Mesenchymal stem cell (in vitro differentiated cells and primary cell): ENCODE measurements around the gene ZBTB12.

Experiments
- DNase-seq: peaks from one replicate; pipeline ENCODE4 v3.0.0-alpha.2; 2013
- H2AFZ ChIP-seq: one replicate; pipeline ENCODE4 v1.6.1; 2013; ENCODE audit warnings: low read depth, mild to moderate bottlenecking, control low read depth, inconsistent platforms, low read length, moderate library complexity
- H2AK5ac ChIP-seq: 2 replicates; pipeline ENCODE4 v1.6.1; 2013; ENCODE audit warnings: low read length, moderate library complexity, mild to moderate bottlenecking, inconsistent platforms; ENCODE audit not compliant: severe bottlenecking
- H2BK120ac ChIP-seq: one replicate; pipeline ENCODE4 v1.6.1; 2013; ENCODE audit warnings: low read depth, mild to moderate bottlenecking, inconsistent platforms, low read length, moderate library complexity
- H2BK12ac ChIP-seq, 2 experiments: one replicate each; pipeline ENCODE4 v1.6.1; 2013; ENCODE audit warnings: inconsistent platforms in 2 of 2, low read length in 2 of 2, mild to moderate bottlenecking in 2 of 2, moderate library complexity in 2 of 2, control low read depth in 1 of 2
- H2BK15ac ChIP-seq: one replicate; pipeline ENCODE4 v1.6.1; 2013; ENCODE audit warnings: mild to moderate bottlenecking, low read depth, inconsistent platforms; ENCODE audit not compliant: poor library complexity, severe bottlenecking
- H2BK5ac ChIP-seq: 2 replicates; pipeline ENCODE4 v1.6.1; 2013; ENCODE audit warnings: low read depth, mild to moderate bottlenecking, low read length, control low read depth, inconsistent platforms; ENCODE audit not compliant: poor library complexity, severe bottlenecking
- H3K14ac ChIP-seq, 2 experiments: one replicate each; pipeline ENCODE4 v1.6.1; 2013; ENCODE audit warnings: inconsistent platforms in 2 of 2, low read length in 2 of 2, control low read depth in 1 of 2, mild to moderate bottlenecking in 1 of 2, moderate library complexity in 1 of 2
- H3K18ac ChIP-seq, 2 experiments: one replicate each; pipeline ENCODE4 v1.6.1; 2013; ENCODE audit warnings: inconsistent platforms in 2 of 2, low read length in 2 of 2, control low read depth in 1 of 2, low read depth in 1 of 2, mild to moderate bottlenecking in 1 of 2
- H3K23ac ChIP-seq, 2 experiments: one replicate each; pipeline ENCODE4 v1.6.1; 2013; ENCODE audit warnings: inconsistent platforms in 2 of 2, low read length in 2 of 2, mild to moderate bottlenecking in 2 of 2, moderate library complexity in 2 of 2, control low read depth in 1 of 2
- H3K27ac ChIP-seq: 2 replicates; pipeline ENCODE4 v1.5.1; 2013; ENCODE audit warnings: mild to moderate bottlenecking, moderate library complexity, low read length, control low read depth, inconsistent platforms; ENCODE audit not compliant: poor library complexity, severe bottlenecking
- H3K27me3 ChIP-seq, 2 experiments: 2 replicates each; pipeline versions ENCODE4 v1.6.1 to v1.7.0; 2013; ENCODE audit warnings: low read length in 2 of 2, mild to moderate bottlenecking in 2 of 2, moderate library complexity in 2 of 2, control low read depth in 1 of 2, inconsistent platforms in 1 of 2; ENCODE audit not compliant: control insufficient read depth in 1 of 2, insufficient read depth in 1 of 2
- H3K36me3 ChIP-seq, 2 experiments: 2 replicates each; pipeline versions ENCODE4 v1.6.1 to v1.7.0; 2013; ENCODE audit warnings: low read length in 2 of 2, control low read depth in 1 of 2, inconsistent platforms in 1 of 2, low read depth in 1 of 2, mild to moderate bottlenecking in 1 of 2; ENCODE audit not compliant: insufficient read depth in 2 of 2, control insufficient read depth in 1 of 2
- H3K4ac ChIP-seq, 2 experiments: one replicate each; pipeline ENCODE4 v1.6.1; 2013; ENCODE audit warnings: inconsistent platforms in 2 of 2, low read length in 2 of 2, mild to moderate bottlenecking in 2 of 2, moderate library complexity in 2 of 2, control low read depth in 1 of 2, low read depth in 1 of 2
- H3K4me1 ChIP-seq: 2 replicates; pipeline ENCODE4 v1.6.1; 2013; ENCODE audit warnings: low read depth, low read length, control low read depth; ENCODE audit not compliant: control insufficient read depth, insufficient read depth
- H3K4me2 ChIP-seq: 2 replicates; pipeline ENCODE4 v1.6.1; 2013; ENCODE audit warnings: low read length, mild to moderate bottlenecking, inconsistent platforms; ENCODE audit not compliant: poor library complexity, severe bottlenecking
- H3K4me3 ChIP-seq, 2 experiments: 2 replicates each; pipeline versions ENCODE4 v1.5.1 to v1.7.0; 2013; ENCODE audit warnings: low read length in 2 of 2, mild to moderate bottlenecking in 2 of 2, control low read depth in 1 of 2, low read depth in 1 of 2; ENCODE audit not compliant: insufficient read depth in 1 of 2
- H3K79me1 ChIP-seq: replicated peaks from 2 replicates; pipeline ENCODE4 v1.6.1; 2013; ENCODE audit warnings: mild to moderate bottlenecking, control low read depth, low read length, inconsistent platforms; ENCODE audit not compliant: poor library complexity, severe bottlenecking
- H3K9ac ChIP-seq: 2 replicates; pipeline ENCODE4 v1.7.0; 2013; ENCODE audit warnings: mild to moderate bottlenecking, low read length, moderate library complexity
- H3K9me3 ChIP-seq: 2 replicates; pipeline ENCODE4 v1.7.0; 2013; ENCODE audit warnings: mild to moderate bottlenecking, low read length; ENCODE audit not compliant: control insufficient read depth
- H4K8ac ChIP-seq: one replicate; pipeline ENCODE4 v1.6.1; 2013; ENCODE audit warnings: inconsistent platforms, mild to moderate bottlenecking, low read length, moderate library complexity
- H4K91ac ChIP-seq: one replicate; pipeline ENCODE4 v1.6.1; 2013; ENCODE audit warnings: mild to moderate bottlenecking, low read length, inconsistent platforms
- WGBS: methylation state at CpG from one replicate; pipeline ENCODE4 v1.1.7; 2013; ENCODE audit warnings: mixed read lengths; 5-methylcytosine and 5-hydroxymethylcytosine counted together

ZBTB12 gene

DNA sequence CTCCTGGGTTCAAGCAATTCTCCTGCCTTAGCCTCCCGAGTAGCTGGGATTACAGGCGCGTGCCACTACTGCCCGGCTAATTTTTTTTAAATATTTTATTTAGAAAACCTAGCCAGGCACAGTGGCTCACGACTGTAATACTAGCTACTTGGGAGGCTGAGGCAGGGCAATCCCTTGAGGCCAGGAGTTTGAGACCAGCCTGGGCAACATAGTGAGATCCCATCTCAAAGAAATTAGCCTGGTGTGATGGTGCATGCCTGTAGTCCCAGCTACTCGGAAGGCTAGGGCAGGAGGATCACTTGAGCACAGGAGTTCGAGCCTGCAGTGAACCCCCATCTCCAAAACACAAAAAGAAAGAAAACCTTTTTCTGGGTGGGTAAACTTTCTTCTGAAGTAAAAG, 25.5 kb downstream of the ZBTB12 start:
- Histone ChIP-seq H3K4me1 (peaks cover 5% of the 10 kb centered on the region), H3K9ac (no peak overlapping the region)
- WGBS, result 94% methylated on average over 6 of the region's 7 CpGs

DNA sequence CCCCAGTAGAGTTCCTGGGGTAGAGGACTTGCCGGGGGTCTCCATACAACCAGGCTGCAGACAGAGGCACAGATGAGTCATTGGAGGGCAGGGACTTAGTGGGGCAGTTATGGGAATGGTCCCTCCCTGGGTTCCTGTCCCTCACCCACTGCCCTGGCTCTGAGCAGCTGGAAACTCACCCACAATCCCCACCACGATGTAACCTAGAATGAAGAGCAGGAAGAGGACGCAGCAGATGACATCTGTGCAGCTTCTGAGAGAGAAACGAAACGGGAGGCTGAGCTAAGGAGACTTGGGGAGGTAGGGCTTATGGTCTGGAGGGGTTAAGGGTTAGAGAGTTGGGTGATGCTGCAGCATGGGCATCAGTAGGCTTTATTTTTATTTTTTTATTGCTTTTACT, 26.0 kb downstream of the ZBTB12 start:
- no peak overlapping the region for H3K27ac ChIP-seq
- no peak overlapping the region for H3K23ac ChIP-seq
- no peak overlapping the region for H2BK12ac ChIP-seq
- peaks cover 0 to 5% of the 10 kb centered on the region in 2 experiments for H3K27me3 ChIP-seq
- no peak for DNase-seq
- H3K9ac ChIP-seq, result no peak overlapping the region
- no peaks in the 10 kb centered on the region for H3K9me3 ChIP-seq
- H3K36me3 ChIP-seq, result peaks cover 16 to 22% of the 10 kb centered on the region in 2 experiments
- no peak overlapping the region for H2BK5ac ChIP-seq
- peaks cover 9% of the 10 kb centered on the region for H3K4me1 ChIP-seq
- H3K79me1 ChIP-seq, result no peaks in the 10 kb centered on the region
- H2BK120ac ChIP-seq, result no peak overlapping the region
- H2AFZ ChIP-seq, result no peak overlapping the region
- no peak overlapping the region for H3K14ac ChIP-seq
- H3K4ac ChIP-seq, result no peak overlapping the region
- H4K91ac ChIP-seq, result no peak overlapping the region
- no peak overlapping the region for H2BK15ac ChIP-seq
- H3K18ac ChIP-seq, result no peak overlapping the region
- H3K4me3 ChIP-seq, result no peak overlapping the region
- 85% methylated on average over 4 of the region's 5 CpGs for WGBS
- H3K4me2 ChIP-seq, result no peak overlapping the region
- no peak overlapping the region for H4K8ac ChIP-seq
- no peak overlapping the region for H2AK5ac ChIP-seq

More for the DNA sequence above, 25.5 kb downstream of the ZBTB12 start:
- H3K18ac ChIP-seq, result no peak overlapping the region
- H3K4me3 ChIP-seq, result no peak overlapping the region
- H3K4me2 ChIP-seq, result no peak overlapping the region
- no peaks in the 10 kb centered on the region for H3K9me3 ChIP-seq
- H2BK15ac ChIP-seq, result no peak overlapping the region
- DNase-seq, result no peak
- no peak overlapping the region for H3K23ac ChIP-seq
- H3K27me3 ChIP-seq, result peaks cover 0 to 5% of the 10 kb centered on the region in 2 experiments
- H3K14ac ChIP-seq, result no peak overlapping the region
- H2BK12ac ChIP-seq, result no peak overlapping the region
- no peak overlapping the region for H2BK5ac ChIP-seq
- no peak overlapping the region for H4K91ac ChIP-seq
- H3K4ac ChIP-seq, result no peak overlapping the region
- H3K79me1 ChIP-seq, result no peaks in the 10 kb centered on the region
- H3K27ac ChIP-seq, result no peak overlapping the region
- H4K8ac ChIP-seq, result no peak overlapping the region
- H2BK120ac ChIP-seq, result no peak overlapping the region
- peaks cover 20 to 27% of the 10 kb centered on the region in 2 experiments for H3K36me3 ChIP-seq
- H2AK5ac ChIP-seq, result no peak overlapping the region
- H2AFZ ChIP-seq, result no peak overlapping the region

DNA sequence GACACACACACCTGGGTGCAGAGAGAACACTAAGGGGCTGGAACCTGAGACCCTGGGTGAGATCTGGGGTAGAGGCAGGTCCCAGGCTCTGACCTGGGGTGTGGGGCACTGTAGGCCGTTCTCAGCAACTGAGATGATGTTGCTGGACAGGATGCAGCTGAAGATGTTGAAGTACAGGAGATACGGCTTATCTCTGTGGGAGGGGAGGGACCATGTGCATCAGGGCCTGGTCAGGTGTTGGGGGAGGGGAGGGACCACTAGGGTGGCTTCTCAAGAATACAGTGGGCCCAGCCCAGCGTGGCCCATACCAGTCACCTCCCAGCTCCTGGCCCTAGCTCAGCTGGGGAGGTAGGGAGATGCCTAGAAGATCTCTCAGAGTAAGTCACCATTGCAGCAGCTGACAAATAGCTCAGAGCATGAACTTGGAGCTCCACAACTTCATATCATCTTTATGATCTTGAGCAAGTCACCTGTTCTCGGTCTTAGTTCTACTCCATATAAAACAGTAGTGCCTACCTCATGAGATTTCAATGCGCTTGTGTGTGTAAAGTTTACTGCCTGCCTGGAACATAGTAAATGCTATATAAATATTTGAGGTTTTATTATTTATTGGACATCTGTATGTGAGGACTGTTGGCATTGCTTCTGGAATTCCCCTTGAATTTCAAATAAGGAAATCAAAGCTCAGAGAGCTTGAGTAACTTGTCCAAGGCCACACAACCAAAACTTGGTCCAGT, 26.9 kb downstream of the ZBTB12 start:
- Histone ChIP-seq H3K9ac (no peak overlapping the region), H3K9me3 (no peaks in the 10 kb centered on the region), H3K4ac (no peak overlapping the region), H3K23ac (no peak overlapping the region), H3K27me3 (peaks cover 0 to 9% of the 10 kb centered on the region in 2 experiments), H2BK5ac (no peak overlapping the region), H3K79me1 (no peaks in the 10 kb centered on the region), H3K36me3 (peaks cover 7 to 13% of the 10 kb centered on the region in 2 experiments), H3K4me3 (no peak overlapping the region), H2BK15ac (no peak overlapping the region), H3K4me2 (no peak overlapping the region), H2BK120ac (no peak overlapping the region), H3K18ac (no peak overlapping the region), H2BK12ac (no peak overlapping the region), H2AK5ac (no peak overlapping the region), H4K91ac (no peak overlapping the region), H4K8ac (no peak overlapping the region), H2AFZ (no peak overlapping the region), H3K4me1 (peaks cover 15% of the 10 kb centered on the region), H3K27ac (no peak overlapping the region), H3K14ac (no peak overlapping the region)
- no peak for DNase-seq
- 61% methylated on average over 2 of the region's 5 CpGs for WGBS

DNA sequence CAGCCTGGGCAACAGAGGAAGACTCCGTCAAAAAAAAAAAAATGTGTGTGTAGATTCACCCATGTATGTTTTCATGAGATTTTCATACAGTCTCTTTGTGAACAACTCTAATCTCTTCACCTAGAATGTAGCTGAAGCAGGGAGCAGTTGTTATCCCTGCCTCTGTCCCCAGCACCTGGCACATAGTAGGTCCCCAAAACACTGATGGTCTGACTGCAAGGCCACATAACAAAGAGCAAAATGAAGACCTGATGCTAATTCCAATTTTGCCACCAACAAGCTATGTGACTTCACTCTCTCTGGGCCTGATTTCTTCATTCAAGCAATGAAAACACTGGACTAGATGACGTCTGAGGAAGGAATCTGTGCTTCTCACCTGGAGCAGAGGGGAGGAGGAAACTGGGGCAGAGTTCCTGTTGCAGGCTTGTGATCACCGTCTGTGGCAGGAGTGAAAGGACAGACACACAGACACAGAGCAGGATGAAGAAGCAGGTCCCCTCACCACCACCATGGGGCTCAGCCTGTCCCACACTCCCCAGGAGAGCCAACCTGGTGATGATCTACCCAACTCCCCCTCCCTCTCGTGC, 27.7 kb downstream of the ZBTB12 start:
- Histone ChIP-seq H3K23ac (no peak overlapping the region), H3K4ac (no peak overlapping the region), H3K18ac (no peak overlapping the region), H3K9me3 (no peaks in the 10 kb centered on the region), H3K79me1 (no peaks in the 10 kb centered on the region), H3K4me2 (no peak overlapping the region), H3K9ac (no peak overlapping the region), H3K27ac (no peak overlapping the region), H2BK15ac (no peak overlapping the region), H3K27me3 (peaks cover 0 to 14% of the 10 kb centered on the region in 2 experiments), H4K8ac (no peak overlapping the region), H2AFZ (no peak overlapping the region), H3K4me3 (no peak overlapping the region), H3K14ac (no peak overlapping the region), H2BK120ac (no peak overlapping the region), H2BK5ac (no peak overlapping the region), H3K4me1 (peaks cover 17% of the 10 kb centered on the region), H3K36me3 (peaks cover 0 to 5% of the 10 kb centered on the region in 2 experiments), H2AK5ac (no peak overlapping the region), H4K91ac (no peak overlapping the region), H2BK12ac (no peak overlapping the region)
- no peak for DNase-seq
- 73% methylated on average over 3 of the region's 4 CpGs for WGBS
